ENCODE measurements around the gene FARP1. TPM values are rescaled to one million over a fixed set of nuclear protein-coding genes. Genes with fewer than 3 reads are reported as not detected.

The FARP1 gene
- total RNA-seq, 1 experiment from 2014 or later: 96.6 TPM

GRCh38 chr13:98492335-98493041, 349.6 kb downstream of the FARP1 start:
- TF ChIP-seq ESRRA (CRISPR knock-in tag; IDR thresholded peaks at IDR 0.05; ENCODE audit: borderline replicate concordance) (no peak), SP1 (CRISPR knock-in tag; conservative IDR thresholded peaks at IDR 0.05) (no peak), JAZF1 (CRISPR knock-in tag; IDR thresholded peaks at IDR 0.05) (no peak)
- Mint-ChIP-seq H3K9me3 (no peaks in the 10 kb centered on the region), H3K27me3 (ENCODE audit: low read depth) (no peaks in the 10 kb centered on the region), H3K4me1 (peaks cover 87% of the 10 kb centered on the region), H3K36me3 (no peaks in the 10 kb centered on the region; the same call in 1 of the 2 replicates), H3K4me3 (peak overlapping the region; percentile 29), H3K27ac (peak overlapping the region; percentile 87)
- CTCF ChIA-PET: interaction anchor here (0.8 to 1.4 kb wide), 5 partner anchors 10 to 106 kb away, joined by 3 to 9 read pairs (median 3); no protein-coding TSS in a partner anchor
- no peak for DNase-seq (ENCODE audit: low spot score)
- ATAC-seq: peak; percentile 82
- POLR2A ChIA-PET: interaction anchor here (0.8 to 1.1 kb wide), 2 partner anchors 10 to 53 kb away, joined by 3 to 4 read pairs; no protein-coding TSS in a partner anchor

DNA sequence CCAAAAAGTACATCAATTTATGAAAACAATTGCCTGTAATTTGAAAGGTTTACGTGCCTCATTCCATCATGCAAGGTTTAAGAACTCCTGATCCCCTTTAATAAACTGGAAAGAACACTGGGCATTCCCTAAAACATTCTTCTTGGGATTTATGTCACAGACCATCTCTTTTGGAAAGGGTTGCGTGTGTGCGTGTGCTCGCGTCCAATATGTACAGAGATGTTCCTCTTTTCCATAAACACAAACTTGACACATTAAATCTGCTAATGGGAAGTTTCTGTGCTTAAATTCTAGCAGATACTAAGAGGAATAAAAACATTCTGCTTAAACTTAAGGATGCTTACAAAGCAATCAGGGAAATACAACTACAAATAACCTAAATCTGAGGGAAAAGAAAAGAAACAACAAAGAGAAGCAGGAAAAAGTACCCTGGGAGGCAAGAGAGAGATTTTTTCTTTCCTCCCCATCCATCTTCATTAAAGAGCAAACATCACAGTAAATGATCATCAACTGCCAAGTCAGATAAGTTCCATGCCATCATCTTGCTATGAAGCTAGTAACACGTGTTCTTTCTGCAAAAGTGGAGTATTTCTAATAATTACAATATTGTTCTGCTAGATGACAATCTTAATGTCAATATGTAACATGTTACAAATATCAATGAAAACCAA, 350.3 kb downstream of the FARP1 start:
- Mint-ChIP-seq H3K9me3 (no peaks in the 10 kb centered on the region), H3K27ac (peak overlapping the region; percentile 81), H3K4me1 (peaks cover 87% of the 10 kb centered on the region), H3K27me3 (ENCODE audit: low read depth) (no peaks in the 10 kb centered on the region), H3K4me3 (no peak overlapping the region), H3K36me3 (peaks cover 2% of the 10 kb centered on the region; the same call in 1 of the 2 replicates)
- ChIA-PET POLR2A (interaction anchor here (0.8 to 1.1 kb wide), 2 partner anchors 11 to 53 kb away, joined by 3 to 4 read pairs; no protein-coding TSS in a partner anchor), CTCF (interaction anchor here (1.1 to 1.4 kb wide), 2 partner anchors 11 kb away, joined by 3 to 9 read pairs; no protein-coding TSS in a partner anchor)
- ATAC-seq: no peak
- TF ChIP-seq ZSCAN18 (CRISPR knock-in tag; IDR thresholded peaks at IDR 0.05) (no peak), JAZF1 (CRISPR knock-in tag; IDR thresholded peaks at IDR 0.05) (no peak), ZNF423 (CRISPR knock-in tag; IDR thresholded peaks at IDR 0.05) (no peak), NFYB (CRISPR knock-in tag; conservative IDR thresholded peaks at IDR 0.05; ENCODE audit: low read depth) (no peak), SOX15 (CRISPR knock-in tag; IDR thresholded peaks at IDR 0.05) (no peak), CREM (CRISPR knock-in tag; IDR thresholded peaks at IDR 0.05) (no peak), CDX4 (CRISPR knock-in tag; IDR thresholded peaks at IDR 0.05; ENCODE audit: borderline replicate concordance) (no peak)
- DNase-seq (ENCODE audit: low spot score): no peak

GRCh38 chr13:98494769-98495168, 351.9 kb downstream of the FARP1 start:
- H3K4me3 Mint-ChIP-seq: no peak overlapping the region
- H3K9me3 Mint-ChIP-seq: no peaks in the 10 kb centered on the region
- DNase-seq (ENCODE audit: low spot score) (no peak), ATAC-seq (no peak)
- no peaks in the 10 kb centered on the region for H3K27me3 Mint-ChIP-seq (ENCODE audit: low read depth)
- ChIA-PET CTCF (interaction anchor here (0.6 to 1.4 kb wide), 4 partner anchors 10 to 178 kb away, joined by 3 to 5 read pairs (median 4); no protein-coding TSS in a partner anchor), POLR2A (interaction anchor here (1.0 kb wide), 1 partner anchor 10 kb away, joined by 4 read pairs; no protein-coding TSS in a partner anchor)
- peak overlapping the region; percentile 80 for H3K27ac Mint-ChIP-seq
- peaks cover 77% of the 10 kb centered on the region for H3K4me1 Mint-ChIP-seq
- H3K36me3 Mint-ChIP-seq: peaks cover 10% of the 10 kb centered on the region
- no peak for TF ChIP-seq NR3C1 (CRISPR knock-in tag; conservative IDR thresholded peaks at IDR 0.05; ENCODE audit: low read depth)
- TF ChIP-seq, protein P1, sequence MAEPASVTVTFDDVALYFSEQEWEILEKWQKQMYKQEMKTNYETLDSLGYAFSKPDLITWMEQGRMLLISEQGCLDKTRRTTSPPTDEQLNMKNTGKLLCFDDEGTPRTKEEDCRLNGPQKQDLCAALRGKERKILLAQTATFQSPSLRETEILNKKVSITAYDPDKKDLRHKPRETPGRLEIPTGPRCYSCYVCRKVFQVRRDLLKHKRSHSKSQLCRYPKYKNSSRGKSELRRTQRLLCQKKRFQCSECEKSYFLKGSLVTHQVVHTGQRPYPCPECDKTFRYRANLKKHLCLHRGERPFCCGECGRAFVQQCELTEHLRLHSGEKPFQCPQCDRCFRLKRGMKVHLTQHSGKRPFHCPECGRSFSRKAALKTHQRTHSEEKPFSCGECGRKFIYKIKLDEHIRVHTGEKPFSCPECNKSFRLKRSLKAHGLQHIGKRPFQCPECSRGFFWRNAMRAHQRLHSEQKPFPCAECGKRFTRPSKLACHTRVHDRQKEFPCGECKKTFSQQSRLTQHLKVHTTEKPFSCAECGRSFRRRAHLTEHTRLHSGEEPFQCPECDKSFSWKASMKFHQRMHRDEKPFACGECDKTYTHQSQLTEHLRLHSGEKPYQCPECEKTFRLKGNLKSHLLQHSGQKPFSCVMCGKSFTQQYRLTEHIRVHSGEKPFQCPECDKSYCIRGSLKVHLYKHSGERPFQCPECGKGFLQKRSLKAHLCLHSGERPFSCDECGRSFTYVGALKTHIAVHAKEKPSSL (CRISPR knock-in tag; conservative IDR thresholded peaks at IDR 0.05): no peak
- TF ChIP-seq, protein P2, sequence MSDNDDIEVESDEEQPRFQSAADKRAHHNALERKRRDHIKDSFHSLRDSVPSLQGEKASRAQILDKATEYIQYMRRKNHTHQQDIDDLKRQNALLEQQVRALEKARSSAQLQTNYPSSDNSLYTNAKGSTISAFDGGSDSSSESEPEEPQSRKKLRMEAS (CRISPR knock-in tag; IDR thresholded peaks at IDR 0.05): no peak
- TF ChIP-seq ATF1 (CRISPR knock-in tag; IDR thresholded peaks at IDR 0.05): no peak
- TF ChIP-seq HMGA2 (CRISPR knock-in tag; IDR thresholded peaks at IDR 0.05): no peak
- TF ChIP-seq NR1H2 (CRISPR knock-in tag; IDR thresholded peaks at IDR 0.05): no peak
- TF ChIP-seq ZMAT4 (CRISPR knock-in tag; IDR thresholded peaks at IDR 0.05): no peak
- TF ChIP-seq ZSCAN18 (CRISPR knock-in tag; IDR thresholded peaks at IDR 0.05): no peak
- TF ChIP-seq OVOL2 (CRISPR knock-in tag; IDR thresholded peaks at IDR 0.05; ENCODE audit: borderline replicate concordance): no peak
- TF ChIP-seq ZNF396 (CRISPR knock-in tag; IDR thresholded peaks at IDR 0.05; ENCODE audit: borderline replicate concordance): no peak
- no peak for TF ChIP-seq FOXP4 (CRISPR knock-in tag; IDR thresholded peaks at IDR 0.05)

All from WTC11 (cell line).